ENCODE data around the gene SLC22A4. TPM values are rescaled to one million over a fixed set of nuclear protein-coding genes. Genes with fewer than 3 reads are reported as not detected.

Gene SLC22A4
- total RNA-seq, 1 experiment from 2014 or later: 0.72 TPM

GRCh38 chr5:132308701-132309100, 14.5 kb downstream of the SLC22A4 start:
- H3K23me2 ChIP-seq (ENCODE audit: insufficient read length, low read depth, low read length, poor library complexity, severe bottlenecking): no peaks in the 10 kb centered on the region
- H3K14ac ChIP-seq (ENCODE audit: insufficient read depth, low read length): no peak overlapping the region; the same call in 1 of the 2 replicates
- H3K4me1 ChIP-seq (ENCODE audit: insufficient read depth, low read length): no peaks in the 10 kb centered on the region
- no peak overlapping the region for H3K18ac ChIP-seq (ENCODE audit: insufficient read length, low read depth, low read length)
- H2AFZ ChIP-seq (ENCODE audit: low read length): no peak overlapping the region
- H2BK12ac ChIP-seq (ENCODE audit: insufficient read length, low read depth, low read length): no peak overlapping the region
- no peaks in the 10 kb centered on the region for H3K79me1 ChIP-seq (ENCODE audit: insufficient read depth, low read depth, low read length, poor library complexity, severe bottlenecking)
- no peaks in the 10 kb centered on the region for H3K9me3 ChIP-seq (ENCODE audit: control insufficient read depth, low read depth, low read length)
- Mint-ChIP-seq H3K27ac (no peak overlapping the region), H3K4me1 (peaks cover 0 to 4% of the 10 kb centered on the region in 2 experiments; a peak in 2 of 4 replicates), H3K4me3 (no peak overlapping the region), H3K36me3 (ENCODE audit: insufficient read depth in 1 of 3, low read depth in 3 of 3) (peaks cover 0 to 5% (median 0%) of the 10 kb centered on the region in 3 experiments; a peak in 2 of 7 replicates), H3K9me3 (peaks cover 0 to 3% of the 10 kb centered on the region in 2 experiments), H3K27me3 (ENCODE audit: low read depth) (no peaks in the 10 kb centered on the region)
- no peaks in the 10 kb centered on the region for H4K20me1 ChIP-seq (ENCODE audit: control insufficient read depth, insufficient read depth, insufficient read length)
- DNase-seq: no peak
- H3K56ac ChIP-seq (ENCODE audit: insufficient read length, low read depth, low read length): no peak overlapping the region
- no peak for TF ChIP-seq CTCF (conservative IDR thresholded peaks at IDR 0.05)
- no peak overlapping the region for H3K27ac ChIP-seq (ENCODE audit: insufficient read length, low read depth, low read length)
- H3K79me2 ChIP-seq (ENCODE audit: insufficient read depth, low read length): no peaks in the 10 kb centered on the region
- no peak overlapping the region for H2BK120ac ChIP-seq (ENCODE audit: low read depth, low read length, poor library complexity, severe bottlenecking)
- H3K23ac ChIP-seq (ENCODE audit: insufficient read length, low read depth, low read length): no peak overlapping the region
- no peak overlapping the region for H3K4ac ChIP-seq (ENCODE audit: low read depth, low read length)
- H3K4me2 ChIP-seq (ENCODE audit: insufficient read depth, insufficient read length, low read length): no peak overlapping the region
- H4K8ac ChIP-seq (replicated peaks; ENCODE audit: insufficient read length, low read depth, low read length): no peak overlapping the region
- no CpG with 5 or more reads among the region's 4 CpGs for WGBS (ENCODE audit: extremely low coverage, insufficient read length, low lambda C conversion rate)
- no peak overlapping the region for H2BK15ac ChIP-seq (ENCODE audit: low read depth, low read length)
- no peak overlapping the region for H2BK5ac ChIP-seq (ENCODE audit: insufficient read length, low read length)
- H3K27me3 ChIP-seq (ENCODE audit: insufficient read depth, low read length): no peaks in the 10 kb centered on the region
- H4K5ac ChIP-seq (ENCODE audit: insufficient read length, low read depth, low read length): no peak overlapping the region
- no peak overlapping the region for H3K9ac ChIP-seq (ENCODE audit: extremely low read depth, insufficient read length, low read length)
- no peak overlapping the region for H4K91ac ChIP-seq (ENCODE audit: insufficient read length, low read depth, low read length)
- H3T11ph ChIP-seq (ENCODE audit: low read length): no peak overlapping the region
- H2AK5ac ChIP-seq (ENCODE audit: insufficient read length, low read length): no peak overlapping the region
- H2BK20ac ChIP-seq (ENCODE audit: low read depth, low read length, poor library complexity, severe bottlenecking): no peak overlapping the region

Measured in H9 (cell line).